Keratinocyte (primary cell): ENCODE measurements around the gene STRN4. TPM values are rescaled to one million over a fixed set of nuclear protein-coding genes. Genes with fewer than 3 reads are reported as not detected.

Source experiments
- DNase-seq: peaks from one replicate; pipeline ENCODE4 v3.0.0-alpha.2; 2011; ENCODE audit warnings: low read depth, missing footprints, low spot score
- FAIRE-seq: peaks from 2 replicates; lab custom pipeline; 2011; peaks lifted over from hg19 to GRCh38; lab: Jason Lieb, UNC
- H2AFZ ChIP-seq: 2 replicates; pipeline ENCODE4 v1.6.0; 2012; ENCODE audit warnings: low read length, control low read depth, inconsistent platforms; ENCODE audit not compliant: control insufficient read depth
- H3K27ac ChIP-seq: 2 replicates; pipeline ENCODE4 v1.5.1; 2011; ENCODE audit warnings: low read length; ENCODE audit not compliant: control insufficient read depth, insufficient read depth
- H3K27me3 ChIP-seq: 3 replicates; pipeline ENCODE4 v1.6.0; 2011; ENCODE audit warnings: low read length; ENCODE audit not compliant: control insufficient read depth, insufficient read depth; ENCODE audit errors: extremely low read depth
- H3K36me3 ChIP-seq, 2 experiments: 2 replicates in 1 of 2; 3 replicates in 1 of 2; pipeline ENCODE4 v1.5.1; 2011; ENCODE audit warnings: low read length in 2 of 2, mild to moderate bottlenecking in 1 of 2; ENCODE audit not compliant: control insufficient read depth in 2 of 2, insufficient read depth in 2 of 2; ENCODE audit errors: extremely low read depth in 1 of 2
- H3K4me1 ChIP-seq: 3 replicates; pipeline ENCODE4 v1.5.1; 2011; ENCODE audit warnings: low read length; ENCODE audit not compliant: control insufficient read depth, insufficient read depth; ENCODE audit errors: extremely low read depth
- H3K4me2 ChIP-seq: 3 replicates; pipeline ENCODE4 v1.6.0; 2011; ENCODE audit warnings: low read depth, low read length; ENCODE audit not compliant: control insufficient read depth, insufficient read depth; ENCODE audit errors: extremely low read depth
- H3K4me3 ChIP-seq, 3 experiments: fragments of 200-600 bp in 1 of 3; sonication (generic) in 1 of 3; 2 replicates in 2 of 3; 3 replicates in 1 of 3; pipeline ENCODE4 v1.5.1; 2011 to 2016; ENCODE audit warnings: low read length in 3 of 3, mild to moderate bottlenecking in 3 of 3, control low read depth in 2 of 3, inconsistent platforms in 1 of 3, low read depth in 1 of 3, mixed read lengths in 1 of 3, mixed run types in 1 of 3, moderate library complexity in 1 of 3; ENCODE audit not compliant: control insufficient read depth in 2 of 3, insufficient read depth in 2 of 3; ENCODE audit errors: extremely low read depth in 1 of 3
- H3K79me2 ChIP-seq: 2 replicates; pipeline ENCODE4 v1.6.0; 2012; ENCODE audit warnings: low read length; ENCODE audit not compliant: control insufficient read depth, insufficient read depth
- H3K9ac ChIP-seq: 3 replicates; pipeline ENCODE4 v1.6.0; 2011; ENCODE audit warnings: low read length; ENCODE audit not compliant: control insufficient read depth, insufficient read depth; ENCODE audit errors: extremely low read depth
- H3K9me1 ChIP-seq: 3 replicates; pipeline ENCODE4 v1.6.0; 2011; ENCODE audit warnings: low read length; ENCODE audit not compliant: control insufficient read depth, insufficient read depth; ENCODE audit errors: extremely low read depth
- H3K9me3 ChIP-seq: 2 replicates; pipeline ENCODE4 v1.5.1; 2012; ENCODE audit warnings: low read depth, low read length; ENCODE audit not compliant: control insufficient read depth
- H4K20me1 ChIP-seq: 3 replicates; pipeline ENCODE4 v1.6.0; 2011; ENCODE audit warnings: low read length; ENCODE audit not compliant: control insufficient read depth, insufficient read depth; ENCODE audit errors: extremely low read depth
- CTCF ChIP-seq, 3 experiments: IDR thresholded peaks in 1 of 3; conservative IDR thresholded peaks in 1 of 3; optimal IDR thresholded peaks in 1 of 3; 2 replicates in 2 of 3; 3 replicates in 1 of 3; pipeline versions ENCODE3 to v1.5.1; 2011; ENCODE audit warnings: low read length in 3 of 3, mild to moderate bottlenecking in 3 of 3, moderate library complexity in 2 of 3, control low read depth in 1 of 3, inconsistent platforms in 1 of 3; ENCODE audit not compliant: insufficient read depth in 2 of 3; ENCODE audit errors: extremely low read depth in 1 of 3
- EZH2 ChIP-seq: IDR thresholded peaks from one replicate; pipeline ENCODE4 v1.6.1; 2012; ENCODE audit warnings: inconsistent platforms, mild to moderate bottlenecking, low read length, moderate library complexity
- dilution Hi-C: fragments of 300-500 bp; cut with MboI; formaldehyde crosslinking; loops from one replicate; pipeline ENCODE4 v1.7.0; 2020; ENCODE audit warnings: low sequenced_read_pairs; ENCODE audit not compliant: extremely low pct_ligation_motif_present
- polyA plus RNA-seq, 5 experiments: library from polyadenylated mRNA; depleted of rRNA in 3 of 5; stranded (reverse) in 3 of 5; stranded (forward) in 1 of 5; unstranded in 1 of 5; fragments of >200 nt; gene quantifications; 1 replicate in 1 of 5; 2 replicates in 3 of 5; 3 replicates in 1 of 5; pipeline versions ENCODE4 v1.2.1 to v1.2.3, GENCODE V29; 2011 to 2012; ENCODE audit warnings: missing spikeins in 2 of 5, low read depth in 1 of 5, low replicate concordance in 1 of 5

STRN4 gene
- polyA plus RNA-seq, 1 donor (not counting 4 experiments of a cell fraction or from before 2014, with no cell fraction given): 37.3 TPM

- Histone ChIP-seq H3K27ac (peak overlapping the region; percentile 95), H3K4me1 (peaks cover 25% of the 10 kb centered on the region), H3K79me2 (peaks cover 68% of the 10 kb centered on the region), H3K27me3 (no peaks in the 10 kb centered on the region), H3K9me1 (no peaks in the 10 kb centered on the region), H2AFZ (no peak overlapping the region), H3K4me2 (peak overlapping the region; percentile 87), H4K20me1 (peaks cover 2% of the 10 kb centered on the region), H3K9ac (peak overlapping the region; percentile 93), H3K4me3 (peak overlapping the region; percentile 92 to 99 (median 92)), H3K9me3 (no peaks in the 10 kb centered on the region), H3K36me3 (peaks cover 11 to 43% of the 10 kb centered on the region in 2 experiments)
- FAIRE-seq (no peak), DNase-seq (no peak)
- dilution Hi-C loops: no loop called here
- TF ChIP-seq CTCF (optimal IDR thresholded peaks at IDR 0.05 in 1 of 3, IDR thresholded peaks at IDR 0.05 in 1 of 3, conservative IDR thresholded peaks at IDR 0.05 in 1 of 3; ENCODE audit: extremely low read depth in 1 of 3, insufficient read depth in 2 of 3, low read length in 3 of 3): no peak
- TF ChIP-seq EZH2: no peak
These were observed 39.7 kb upstream of the STRN4 start for GRCh38 chr19:46785980-46786235.

- peak overlapping the region; percentile 95 for H3K27ac ChIP-seq
- H3K9ac ChIP-seq: peak overlapping the region; percentile 93
- dilution Hi-C loops: no loop called here
- peaks cover 2% of the 10 kb centered on the region for H4K20me1 ChIP-seq
- H3K9me3 ChIP-seq: no peaks in the 10 kb centered on the region
- peak overlapping the region; percentile 87 for H3K4me2 ChIP-seq
- H3K4me1 ChIP-seq: peaks cover 25% of the 10 kb centered on the region
- H3K36me3 ChIP-seq: peaks cover 12 to 43% of the 10 kb centered on the region in 2 experiments
- no peak for TF ChIP-seq EZH2
- no peak for TF ChIP-seq CTCF (optimal IDR thresholded peaks at IDR 0.05 in 1 of 3, IDR thresholded peaks at IDR 0.05 in 1 of 3, conservative IDR thresholded peaks at IDR 0.05 in 1 of 3; ENCODE audit: extremely low read depth in 1 of 3, insufficient read depth in 2 of 3, low read length in 3 of 3)
- peak overlapping the region; percentile 92 to 99 (median 92) for H3K4me3 ChIP-seq
- FAIRE-seq: no peak
- peaks cover 70% of the 10 kb centered on the region for H3K79me2 ChIP-seq
- DNase-seq: no peak
- no peaks in the 10 kb centered on the region for H3K9me1 ChIP-seq
- H3K27me3 ChIP-seq: no peaks in the 10 kb centered on the region
- H2AFZ ChIP-seq: no peak overlapping the region
These were observed 39.1 kb upstream of the STRN4 start for GRCh38 chr19:46785054-46785979.
